NCI-H226 (cell line): Measurements from ENCODE around the gene MRPS5.
A peak's percentile ranks its signal among the peaks of the same experiment; 100 is the strongest.
"Not testable (repeated sequence)": the region's sequence is repeated elsewhere in the genome, so short reads cannot be mapped to it uniquely, and the experiment has no call there.

ENCODE experiments used
- DNase-seq: peaks from one replicate; pipeline ENCODE4 v3.0.0-alpha.2; 2015

The MRPS5 gene

GRCh38 chr2:95121407-95122196 lies at the start of gene MRPS5:
Gene MRPS5, minus strand, starts transcription at chr2:95121808. Its CDS starts 17 bp downstream, at chr2:95121791.
- peak; percentile 57 for DNase-seq

GRCh38 chr2:95166065-95166763 lies 44.6 kb upstream of the MRPS5 start:
- no peak for DNase-seq

GRCh38 chr2:95165371-95166064 lies 43.9 kb upstream of the MRPS5 start, which contains the start of gene ZNF2:
Gene ZNF2, plus strand, starts transcription at chr2:95165809. Its CDS starts 10,418 bp downstream, at chr2:95176227.
- DNase-seq, result peak; percentile 97

GRCh38 chr2:95165030-95165370 lies 43.4 kb upstream of the MRPS5 start:
- DNase-seq, result no peak

- DNase-seq, result peak; percentile 22
Measured at GRCh38 chr2:95159690-95160449, 38.3 kb upstream of the MRPS5 start, which contains the start of gene ZNF514. Gene ZNF514, minus strand, starts transcription at chr2:95159848. Its CDS starts 6,595 bp downstream, at chr2:95153253.

GRCh38 chr2:95158891-95159619 lies 37.4 kb upstream of the MRPS5 start:
- DNase-seq, result no peak

- DNase-seq, result no peak
Measured at GRCh38 chr2:95158441-95158840, 36.8 kb upstream of the MRPS5 start.

- DNase-seq, result no peak
Measured at GRCh38 chr2:95149397-95149984, 27.9 kb upstream of the MRPS5 start.

- DNase-seq, result no peak
Measured at GRCh38 chr2:95143838-95144237, 22.2 kb upstream of the MRPS5 start.

GRCh38 chr2:95138702-95139101 lies 17.1 kb upstream of the MRPS5 start:
- no peak for DNase-seq

GRCh38 chr2:95122197-95122551 lies 566 bp upstream of the MRPS5 start:
- no peak for DNase-seq

- DNase-seq, result no peak
Measured at GRCh38 chr2:95121093-95121406, 558 bp downstream of the MRPS5 start.

GRCh38 chr2:95115418-95115817 lies 6.2 kb downstream of the MRPS5 start:
- DNase-seq, result peak; percentile 39

- no peak for DNase-seq
Measured at GRCh38 chr2:95113464-95113863, 8.1 kb downstream of the MRPS5 start.

GRCh38 chr2:95110395-95110794 lies 11.2 kb downstream of the MRPS5 start:
- DNase-seq, result no peak

GRCh38 chr2:95109260-95109659 lies 12.3 kb downstream of the MRPS5 start:
- no peak for DNase-seq

GRCh38 chr2:95106081-95106480 lies 15.5 kb downstream of the MRPS5 start:
- no peak for DNase-seq

GRCh38 chr2:95104606-95105005 lies 17.0 kb downstream of the MRPS5 start:
- no peak for DNase-seq

- DNase-seq, result no peak
Measured at GRCh38 chr2:95099910-95100309, 21.7 kb downstream of the MRPS5 start.

GRCh38 chr2:95098273-95098672 lies 23.3 kb downstream of the MRPS5 start:
- not testable (repeated sequence) for DNase-seq

- DNase-seq, result no peak
Measured at GRCh38 chr2:95091885-95092555, 29.6 kb downstream of the MRPS5 start.
